Upper lobe of left lung (tissue), 6 donors: ENCODE results near the gene FRZB. TPM values are rescaled to one million over a fixed set of nuclear protein-coding genes. Genes with fewer than 3 reads are reported as not detected.

Source experiments
- ATAC-seq, 2 donors: fragments of 200-7000 bp; cut with Tn5 transposase; one replicate each; pipeline ENCODE4 v1.9.1; 2022; ENCODE audit warnings: mild to moderate bottlenecking in 2 of 2, moderate library complexity in 2 of 2; ENCODE audit not compliant: low FRiP score in 2 of 2
- DNase-seq, 2 donors: peaks; one replicate each; pipeline ENCODE4 v3.0.0-alpha.2; 2019 to 2020
- H3K27ac ChIP-seq, 4 donors: fragments of 200-600 bp; sonication (generic); one replicate each; pipeline ENCODE4 v1.5.1; 2016 to 2019
- H3K27me3 ChIP-seq, 4 donors: fragments of 200-600 bp; sonication (generic); one replicate each; pipeline ENCODE4 v1.5.1; 2017 to 2019
- H3K36me3 ChIP-seq, 4 donors: fragments of 200-600 bp; sonication (generic); one replicate each; pipeline ENCODE4 v1.5.1; 2016 to 2019
- H3K4me1 ChIP-seq, 4 donors: fragments of 200-600 bp; sonication (generic); one replicate each; pipeline ENCODE4 v1.5.1; 2018 to 2019
- H3K4me3 ChIP-seq, 4 donors: fragments of 200-600 bp; sonication (generic); one replicate each; pipeline ENCODE4 v1.5.1; 2017 to 2019; ENCODE audit warnings: mild to moderate bottlenecking in 2 of 4, moderate library complexity in 1 of 4
- H3K9me3 ChIP-seq, 4 donors: fragments of 200-600 bp; sonication (generic); one replicate each; pipeline ENCODE4 v1.5.1; 2018 to 2019
- EP300 ChIP-seq, 4 donors: sonication (generic); formaldehyde crosslinking; IDR thresholded peaks; one replicate each; pipeline ENCODE4 v1.5.1; 2017; ENCODE audit warnings: antibody characterized with exemption in 4 of 4, control low read depth in 2 of 4
- POLR2A ChIP-seq, 4 donors: fragments of 450-650 bp; IDR thresholded peaks; one replicate each; pipeline ENCODE4 v1.5.1; 2016 to 2017; ENCODE audit warnings: antibody characterized with exemption in 4 of 4, mild to moderate bottlenecking in 2 of 4
- POLR2AphosphoS5 ChIP-seq, 2 donors: sonication (generic); formaldehyde crosslinking; IDR thresholded peaks; one replicate each; pipeline ENCODE4 v1.5.1; 2017; ENCODE audit warnings: antibody characterized with exemption in 2 of 2
- WGBS, 2 donors: methylation state at CpG; one replicate each; pipeline ENCODE4 v1.1.5; 2017 to 2018; 5-methylcytosine and 5-hydroxymethylcytosine counted together
- total RNA-seq, 6 donors: library from RNA; depleted of rRNA in 4 of 6; stranded (reverse); fragments of >200 nt in 4 of 6; gene quantifications; one replicate each; pipeline versions ENCODE4 v1.1.0 to v1.2.1, GENCODE V29; 2016 to 2021
- TF ChIP-seq, protein P1 (sequence below), 6 experiments: fragments of 450-650 bp in 4 of 6; fragments of 200-600 bp in 2 of 6; sonication (generic) in 2 of 6; IDR thresholded peaks; one replicate each; pipeline ENCODE4 v1.5.1; 2016 to 2019; ENCODE audit warnings: antibody characterized with exemption in 6 of 6
- donor health status: DM: no; HTN: no; CAD: no; lungs with moderate emphysema.
- donor health status: DM: no; HTN: yes; CAD: no; lungs with severe emphysema.

Gene FRZB
- total RNA-seq, 6 donors from 2014 or later: 0.39 to 5.7 (median 3.3) TPM; not detected in 1

DNA sequence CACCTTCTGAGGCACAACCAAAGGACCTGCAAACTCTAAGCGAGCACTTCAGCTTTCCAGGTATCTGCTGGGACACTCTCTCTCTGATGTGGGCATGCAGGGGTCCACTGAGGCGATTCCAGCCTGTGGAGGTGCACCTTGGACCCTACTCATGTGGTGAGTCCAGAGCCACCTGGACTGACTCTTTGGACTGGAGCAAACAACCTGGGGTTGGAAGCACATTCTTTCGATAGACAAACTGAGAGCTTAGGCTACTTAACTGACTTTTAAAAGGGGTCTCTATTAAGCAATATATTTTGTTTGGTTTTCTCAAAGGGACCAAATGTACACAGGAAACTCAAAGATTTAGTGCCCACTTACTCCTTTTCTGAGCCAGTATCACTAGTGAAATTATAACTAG, 51.6 kb downstream of the FRZB start:
- no peaks in the 10 kb centered on the region for H3K27me3 ChIP-seq
- no peak for ATAC-seq
- H3K4me1 ChIP-seq: no peaks in the 10 kb centered on the region
- H3K9me3 ChIP-seq: no peaks in the 10 kb centered on the region
- TF ChIP-seq POLR2A (IDR thresholded peaks at IDR 0.05) (no peak), POLR2AphosphoS5 (IDR thresholded peaks at IDR 0.05) (no peak), EP300 (IDR thresholded peaks at IDR 0.05) (no peak)
- TF ChIP-seq, protein P1, sequence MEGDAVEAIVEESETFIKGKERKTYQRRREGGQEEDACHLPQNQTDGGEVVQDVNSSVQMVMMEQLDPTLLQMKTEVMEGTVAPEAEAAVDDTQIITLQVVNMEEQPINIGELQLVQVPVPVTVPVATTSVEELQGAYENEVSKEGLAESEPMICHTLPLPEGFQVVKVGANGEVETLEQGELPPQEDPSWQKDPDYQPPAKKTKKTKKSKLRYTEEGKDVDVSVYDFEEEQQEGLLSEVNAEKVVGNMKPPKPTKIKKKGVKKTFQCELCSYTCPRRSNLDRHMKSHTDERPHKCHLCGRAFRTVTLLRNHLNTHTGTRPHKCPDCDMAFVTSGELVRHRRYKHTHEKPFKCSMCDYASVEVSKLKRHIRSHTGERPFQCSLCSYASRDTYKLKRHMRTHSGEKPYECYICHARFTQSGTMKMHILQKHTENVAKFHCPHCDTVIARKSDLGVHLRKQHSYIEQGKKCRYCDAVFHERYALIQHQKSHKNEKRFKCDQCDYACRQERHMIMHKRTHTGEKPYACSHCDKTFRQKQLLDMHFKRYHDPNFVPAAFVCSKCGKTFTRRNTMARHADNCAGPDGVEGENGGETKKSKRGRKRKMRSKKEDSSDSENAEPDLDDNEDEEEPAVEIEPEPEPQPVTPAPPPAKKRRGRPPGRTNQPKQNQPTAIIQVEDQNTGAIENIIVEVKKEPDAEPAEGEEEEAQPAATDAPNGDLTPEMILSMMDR (IDR thresholded peaks at IDR 0.05): no peak
- H3K36me3 ChIP-seq: no peaks in the 10 kb centered on the region
- no peak overlapping the region for H3K27ac ChIP-seq
- WGBS, 2 donors: 83 to 96% methylated on average over 1 to 3 of the region's 3 CpGs
- no peak for DNase-seq
- no peak overlapping the region for H3K4me3 ChIP-seq

DNA sequence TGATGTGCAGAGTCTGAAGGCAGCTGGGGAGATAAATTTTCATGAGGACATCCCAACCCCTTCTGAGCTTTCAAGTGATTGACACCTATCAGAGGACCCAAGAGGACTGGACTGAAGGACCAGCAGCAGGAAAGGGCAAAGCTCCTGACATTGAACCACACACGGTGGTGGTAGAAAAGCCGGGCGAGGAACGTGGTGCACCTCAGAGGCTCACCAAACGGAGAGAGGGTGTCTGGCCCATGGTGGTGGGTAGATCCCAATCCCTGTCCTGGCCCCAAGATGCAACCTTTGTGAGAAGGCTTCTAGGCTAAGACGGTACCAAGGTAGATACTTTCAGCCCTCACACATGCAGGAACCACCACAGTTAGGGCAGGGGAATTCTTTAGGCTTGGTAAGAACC, 52.1 kb downstream of the FRZB start:
- ATAC-seq (no peak), DNase-seq (no peak)
- Histone ChIP-seq H3K36me3 (no peaks in the 10 kb centered on the region), H3K27ac (no peak overlapping the region), H3K9me3 (no peaks in the 10 kb centered on the region), H3K4me1 (no peaks in the 10 kb centered on the region), H3K27me3 (no peaks in the 10 kb centered on the region), H3K4me3 (no peak overlapping the region)
- TF ChIP-seq, protein P1 (IDR thresholded peaks at IDR 0.05): no peak
- TF ChIP-seq POLR2A (IDR thresholded peaks at IDR 0.05): no peak
- no peak for TF ChIP-seq POLR2AphosphoS5 (IDR thresholded peaks at IDR 0.05)
- TF ChIP-seq EP300 (IDR thresholded peaks at IDR 0.05): no peak
- 87 to 95% methylated on average over 6 of the region's 6 CpGs for WGBS, 2 donors

DNA sequence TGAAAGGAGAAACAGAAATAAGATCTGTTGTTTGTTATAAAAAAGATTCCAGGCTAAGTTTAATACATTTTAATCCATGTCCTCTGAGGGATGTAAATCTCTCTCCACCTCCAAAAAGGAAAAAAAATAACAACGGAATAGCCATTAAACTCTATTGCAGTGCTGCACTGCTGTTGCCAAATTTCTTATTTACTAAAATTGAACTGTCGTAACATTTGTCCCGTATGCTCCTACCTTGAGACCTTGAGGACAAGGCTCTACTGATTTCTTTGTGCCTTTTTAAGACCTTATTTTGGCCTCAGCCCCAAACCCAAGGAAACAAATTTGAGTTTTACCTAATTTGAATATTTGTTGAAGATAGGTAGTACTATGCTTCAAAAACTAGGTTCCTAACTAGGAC, 56.4 kb downstream of the FRZB start:
- Histone ChIP-seq H3K4me1 (no peaks in the 10 kb centered on the region), H3K9me3 (no peaks in the 10 kb centered on the region), H3K27me3 (no peaks in the 10 kb centered on the region), H3K4me3 (no peak overlapping the region), H3K36me3 (no peaks in the 10 kb centered on the region), H3K27ac (no peak overlapping the region)
- WGBS, 2 donors: 86% methylated on average over 3 of the region's 3 CpGs
- TF ChIP-seq, protein P1 (IDR thresholded peaks at IDR 0.05): no peak
- TF ChIP-seq EP300 (IDR thresholded peaks at IDR 0.05) (no peak), POLR2A (IDR thresholded peaks at IDR 0.05) (no peak), POLR2AphosphoS5 (IDR thresholded peaks at IDR 0.05) (no peak)
- DNase-seq: no peak
- ATAC-seq: no peak

DNA sequence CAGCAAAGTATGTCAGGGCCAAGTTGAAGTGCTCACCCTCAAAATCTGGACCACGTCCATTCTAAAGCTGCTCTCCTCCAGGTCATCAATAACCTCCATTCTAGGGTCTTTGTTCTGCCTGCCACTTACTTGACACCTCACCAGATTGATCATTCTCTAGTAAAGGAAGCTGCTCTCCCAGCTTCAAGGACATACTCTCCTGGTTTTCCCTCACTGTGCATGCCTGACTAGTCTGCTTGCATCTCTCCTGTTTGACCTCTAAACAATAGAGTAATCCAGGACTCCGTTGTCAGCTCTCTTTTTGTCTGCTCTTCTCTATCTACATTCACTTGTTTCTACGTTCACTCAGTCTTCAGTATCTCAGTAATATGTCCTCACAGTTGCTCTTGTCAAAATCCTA, 59.1 kb downstream of the FRZB start:
- ATAC-seq: no peak
- no peak overlapping the region for H3K27ac ChIP-seq
- H3K36me3 ChIP-seq: no peaks in the 10 kb centered on the region
- 53 to 59% methylated on average over 3 of the region's 3 CpGs for WGBS, 2 donors
- no peaks in the 10 kb centered on the region for H3K27me3 ChIP-seq
- TF ChIP-seq, protein P1 (IDR thresholded peaks at IDR 0.05): no peak
- TF ChIP-seq POLR2A (IDR thresholded peaks at IDR 0.05): no peak
- DNase-seq: no peak
- no peak overlapping the region for H3K4me3 ChIP-seq
- no peaks in the 10 kb centered on the region for H3K4me1 ChIP-seq
- no peaks in the 10 kb centered on the region for H3K9me3 ChIP-seq

DNA sequence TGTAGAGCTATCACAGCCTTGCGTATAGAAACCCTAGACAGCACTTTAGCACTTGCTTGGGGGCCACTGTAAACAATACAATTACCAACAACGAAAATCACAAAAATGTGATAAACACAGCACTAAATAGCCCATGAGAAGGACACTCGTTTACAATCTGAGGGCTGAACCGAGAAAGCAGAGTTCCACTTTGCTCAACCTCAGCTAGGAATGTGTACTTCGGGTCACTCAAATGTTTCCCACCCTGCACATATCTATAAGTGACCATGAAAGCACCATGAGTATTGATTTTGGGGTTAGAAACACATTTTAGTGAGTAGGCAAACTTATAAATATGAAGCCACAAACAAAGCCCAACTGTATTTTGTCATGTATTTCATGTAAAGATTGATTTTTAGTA, 62.3 kb downstream of the FRZB start:
- no peaks in the 10 kb centered on the region for H3K36me3 ChIP-seq
- H3K4me1 ChIP-seq: no peaks in the 10 kb centered on the region
- TF ChIP-seq POLR2A (IDR thresholded peaks at IDR 0.05) (no peak), POLR2AphosphoS5 (IDR thresholded peaks at IDR 0.05) (no peak), EP300 (IDR thresholded peaks at IDR 0.05) (no peak)
- TF ChIP-seq, protein P1 (IDR thresholded peaks at IDR 0.05): no peak
- DNase-seq (no peak), ATAC-seq (no peak)
- H3K9me3 ChIP-seq: no peaks in the 10 kb centered on the region
- WGBS, 2 donors: 77 to 86% methylated on average over 5 of the region's 5 CpGs
- no peak overlapping the region for H3K27ac ChIP-seq
- no peak overlapping the region for H3K4me3 ChIP-seq
- H3K27me3 ChIP-seq: no peaks in the 10 kb centered on the region
